ENCODE results near the gene THBS3. TPM values are rescaled to one million over a fixed set of nuclear protein-coding genes. Genes with fewer than 3 reads are reported as not detected.
A peak's percentile ranks its signal among the peaks of the same experiment; 100 is the strongest.

THBS3 gene
- 10 to 100 TPM; 13.1 to 38.5 TPM for total RNA-seq

DNA sequence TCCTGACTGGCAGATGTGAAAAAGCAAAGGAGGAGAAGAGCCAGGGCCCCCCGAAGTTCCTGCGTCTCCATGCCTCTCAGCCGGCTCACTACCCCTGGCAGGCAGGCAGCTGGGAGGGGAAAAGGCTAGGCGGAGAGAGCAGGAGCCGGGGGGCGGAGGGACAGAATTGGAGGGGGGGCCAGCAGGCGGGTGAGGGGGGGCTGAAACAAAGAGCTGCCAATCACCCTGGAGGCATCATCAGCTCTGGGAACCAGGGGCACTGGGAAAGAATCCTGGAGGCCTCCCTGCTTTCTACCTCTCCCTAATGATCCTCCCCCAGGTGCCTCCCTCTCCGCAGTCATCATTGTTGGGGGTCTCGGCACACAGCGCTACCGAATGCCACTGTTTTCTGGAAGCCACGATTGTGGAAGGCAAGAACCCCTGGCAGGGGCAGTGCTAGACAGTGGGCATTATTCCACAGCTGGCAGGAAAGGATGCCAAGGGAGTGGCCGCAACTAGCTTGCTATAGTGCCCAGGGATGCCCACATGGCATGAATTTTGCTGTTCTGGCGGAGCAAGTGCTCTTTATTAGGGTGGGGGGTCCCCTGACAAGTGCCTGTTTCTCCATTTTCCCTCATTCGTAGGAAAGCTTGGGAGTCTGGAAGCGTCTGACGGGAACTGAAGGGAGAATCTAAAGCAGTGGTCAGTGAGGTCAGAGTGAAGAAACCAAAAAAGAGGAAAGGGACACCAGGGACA, at the start of gene THBS3:
Gene THBS3, minus strand, starts transcription at position 92 of the 735 bp plus-strand sequence. Its CDS starts 21 bp downstream, at position 71.
- Histone ChIP-seq H3K27ac (peak within 1 kb of the TSS; percentile 90 to 98), H3K9me3 (no peaks in the 10 kb centered on the region), H3K4me1 (replicated peaks) (peaks cover 7% of the 10 kb centered on the region), H3K36me3 (no peaks in the 10 kb centered on the region), H3K27me3 (replicated peaks; ENCODE audit: insufficient read depth) (no peaks in the 10 kb centered on the region), H3K4me3 (peak within 1 kb of the TSS; percentile 77 to 95)
- intact Hi-C loops (cut with DNase I), result loop anchor here (5.0 kb wide), 1 partner anchor 34 kb away; a partner anchor contains a TSS
- 6% methylated on average over 17 of the region's 17 CpGs for WGBS
- TF ChIP-seq POLR2A (IDR thresholded peaks at IDR 0.05), result no peak
- TF ChIP-seq, protein P1, sequence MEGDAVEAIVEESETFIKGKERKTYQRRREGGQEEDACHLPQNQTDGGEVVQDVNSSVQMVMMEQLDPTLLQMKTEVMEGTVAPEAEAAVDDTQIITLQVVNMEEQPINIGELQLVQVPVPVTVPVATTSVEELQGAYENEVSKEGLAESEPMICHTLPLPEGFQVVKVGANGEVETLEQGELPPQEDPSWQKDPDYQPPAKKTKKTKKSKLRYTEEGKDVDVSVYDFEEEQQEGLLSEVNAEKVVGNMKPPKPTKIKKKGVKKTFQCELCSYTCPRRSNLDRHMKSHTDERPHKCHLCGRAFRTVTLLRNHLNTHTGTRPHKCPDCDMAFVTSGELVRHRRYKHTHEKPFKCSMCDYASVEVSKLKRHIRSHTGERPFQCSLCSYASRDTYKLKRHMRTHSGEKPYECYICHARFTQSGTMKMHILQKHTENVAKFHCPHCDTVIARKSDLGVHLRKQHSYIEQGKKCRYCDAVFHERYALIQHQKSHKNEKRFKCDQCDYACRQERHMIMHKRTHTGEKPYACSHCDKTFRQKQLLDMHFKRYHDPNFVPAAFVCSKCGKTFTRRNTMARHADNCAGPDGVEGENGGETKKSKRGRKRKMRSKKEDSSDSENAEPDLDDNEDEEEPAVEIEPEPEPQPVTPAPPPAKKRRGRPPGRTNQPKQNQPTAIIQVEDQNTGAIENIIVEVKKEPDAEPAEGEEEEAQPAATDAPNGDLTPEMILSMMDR (IDR thresholded peaks at IDR 0.05), result no peak
- no peak for TF ChIP-seq POLR2AphosphoS5 (IDR thresholded peaks at IDR 0.05)
- no peak for DNase-seq (ENCODE audit: low spot score)

- intact Hi-C loops (cut with DNase I), result loop anchor here (5.0 kb wide), 1 partner anchor 66 kb away; the partner anchor contains the start of gene RUSC1
- H3K9me3 ChIP-seq, result no peaks in the 10 kb centered on the region
- peak overlapping the region; percentile 94 to 97 for H3K27ac ChIP-seq
- H3K4me1 ChIP-seq (replicated peaks), result peaks cover 12% of the 10 kb centered on the region
- peak overlapping the region; percentile 92 to 94 for H3K4me3 ChIP-seq
- H3K27me3 ChIP-seq (replicated peaks; ENCODE audit: insufficient read depth), result no peaks in the 10 kb centered on the region
- 78% methylated on average over 20 of the region's 20 CpGs for WGBS
- no peak for TF ChIP-seq POLR2A (IDR thresholded peaks at IDR 0.05)
- TF ChIP-seq, protein P1 (IDR thresholded peaks at IDR 0.05), result no peak
- no peak for TF ChIP-seq POLR2AphosphoS5 (IDR thresholded peaks at IDR 0.05)
- DNase-seq (ENCODE audit: low spot score), result no peak
- no peaks in the 10 kb centered on the region for H3K36me3 ChIP-seq
Observed at GRCh38 chr1:155256058-155256852, 48.6 kb upstream of the THBS3 start.

GRCh38 chr1:155255243-155256007, 47.7 kb upstream of the THBS3 start, which contains the start of gene ENTREP3:
Gene ENTREP3, minus strand, starts transcription at chr1:155255483. Its CDS starts 606 bp downstream, at chr1:155254877.
- Histone ChIP-seq H3K9me3 (no peaks in the 10 kb centered on the region), H3K4me3 (peak within 1 kb of the TSS; percentile 92 to 94), H3K27me3 (replicated peaks; ENCODE audit: insufficient read depth) (no peaks in the 10 kb centered on the region), H3K36me3 (no peaks in the 10 kb centered on the region), H3K27ac (peak within 1 kb of the TSS; percentile 94 to 97), H3K4me1 (replicated peaks) (peaks cover 12% of the 10 kb centered on the region)
- TF ChIP-seq POLR2AphosphoS5 (IDR thresholded peaks at IDR 0.05) (peak; percentile 91), POLR2A (IDR thresholded peaks at IDR 0.05) (peak; percentile 68)
- TF ChIP-seq, protein P1 (IDR thresholded peaks at IDR 0.05), result peak in 1 of 4 experiments; percentile 40
- peak; percentile 89 for DNase-seq (ENCODE audit: low spot score)
- under 1% methylated on average over 51 of the region's 54 CpGs for WGBS
- intact Hi-C loops (cut with DNase I), result loop anchor here (5.0 kb wide), 1 partner anchor 67 kb away; the partner anchor contains the start of gene RUSC1

- TF ChIP-seq, protein P1 (IDR thresholded peaks at IDR 0.05), result peak in 1 of 4 experiments; percentile 6
- TF ChIP-seq POLR2AphosphoS5 (IDR thresholded peaks at IDR 0.05), result no peak
- WGBS, result 1% methylated on average over 33 of the region's 35 CpGs
- intact Hi-C loops (cut with DNase I), result loop anchor here (5.0 kb wide), 2 partner anchors 53 to 68 kb away; partner anchors contain the start of genes FDPS and RUSC1
Observed at GRCh38 chr1:155254714-155255242, 47.1 kb upstream of the THBS3 start.

More at GRCh38 chr1:155254714-155255242, 47.1 kb upstream of the THBS3 start:
- DNase-seq (ENCODE audit: low spot score), result no peak
- Histone ChIP-seq H3K4me3 (peak overlapping the region; percentile 92 to 94), H3K27me3 (replicated peaks; ENCODE audit: insufficient read depth) (no peaks in the 10 kb centered on the region), H3K4me1 (replicated peaks) (peaks cover 12% of the 10 kb centered on the region), H3K36me3 (no peaks in the 10 kb centered on the region), H3K9me3 (no peaks in the 10 kb centered on the region), H3K27ac (peak overlapping the region; percentile 94 to 97)
